ENCODE measurements around the gene GPR25.

DNA sequence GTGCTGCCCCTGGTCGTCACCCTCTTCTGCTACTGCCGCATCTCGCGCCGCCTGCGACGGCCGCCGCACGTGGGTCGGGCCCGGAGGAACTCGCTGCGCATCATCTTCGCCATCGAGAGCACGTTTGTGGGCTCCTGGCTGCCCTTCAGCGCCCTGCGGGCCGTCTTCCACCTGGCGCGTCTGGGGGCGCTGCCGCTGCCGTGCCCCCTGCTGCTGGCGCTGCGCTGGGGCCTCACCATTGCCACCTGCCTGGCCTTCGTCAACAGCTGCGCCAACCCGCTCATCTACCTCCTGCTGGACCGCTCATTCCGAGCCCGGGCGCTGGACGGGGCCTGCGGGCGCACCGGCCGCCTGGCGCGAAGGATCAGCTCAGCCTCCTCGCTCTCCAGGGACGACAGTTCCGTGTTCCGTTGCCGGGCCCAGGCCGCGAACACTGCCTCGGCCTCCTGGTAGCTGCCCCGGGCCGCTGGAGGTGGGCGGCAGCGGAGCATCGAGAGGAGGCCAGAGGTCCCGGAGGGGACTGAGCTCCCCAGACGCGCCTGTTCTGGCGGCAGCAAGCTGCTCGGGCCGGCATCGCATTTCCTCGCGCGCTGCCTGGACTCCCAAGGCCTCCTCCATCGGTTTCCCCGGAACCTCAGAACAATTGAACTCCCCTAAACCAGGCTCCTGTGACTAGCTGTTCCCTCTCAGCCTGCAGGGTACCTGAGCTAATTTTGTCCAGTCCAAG lies 1.1 kb downstream of the GPR25 start:
- no peak for TF ChIP-seq CTCF (IDR thresholded peaks at IDR 0.05 in 4 of 5, conservative IDR thresholded peaks at IDR 0.05 in 1 of 5)
- TF ChIP-seq POLR2A (IDR thresholded peaks at IDR 0.05) = no peak

All from gastrocnemius medialis (tissue), 4 donors.